ENCODE measurements around the gene COIL. TPM values are rescaled to one million over a fixed set of nuclear protein-coding genes. Genes with fewer than 3 reads are reported as not detected.

Gene COIL
- total RNA-seq, 2 donors from 2014 or later, result 7.3 to 7.9 TPM

DNA sequence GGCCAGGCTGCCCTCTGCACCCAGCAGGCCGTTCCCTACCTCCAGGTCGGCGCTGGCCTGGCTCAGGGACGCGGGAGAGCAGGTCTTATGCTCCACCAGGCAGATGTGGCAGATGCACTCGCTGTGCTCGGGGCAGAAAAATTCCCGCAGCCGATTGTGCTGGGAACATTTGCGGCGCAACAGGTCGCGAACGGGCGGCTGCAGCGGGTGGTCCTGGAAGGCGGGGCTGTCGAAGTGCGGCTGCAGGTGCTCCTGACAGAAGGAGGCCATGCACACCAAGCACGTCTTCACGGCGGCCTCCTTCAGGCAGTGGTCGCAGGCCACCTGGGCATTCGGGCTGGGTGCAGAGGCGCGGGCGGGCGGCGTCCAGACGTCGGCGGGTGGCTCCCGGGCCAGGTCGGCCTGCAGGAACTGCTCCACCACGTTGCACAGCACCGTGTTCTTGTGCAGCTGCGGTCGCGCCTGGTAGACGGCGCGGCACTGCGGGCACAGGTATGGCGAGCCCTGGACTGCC is 47.4 kb downstream of the COIL start:
- H3K4me1 ChIP-seq, result peaks cover 0 to 57% of the 10 kb centered on the region in 2 donors
- no peak for DNase-seq (ENCODE audit: low spot score)
- H3K27me3 ChIP-seq, result no peaks in the 10 kb centered on the region
- TF ChIP-seq, protein P1, sequence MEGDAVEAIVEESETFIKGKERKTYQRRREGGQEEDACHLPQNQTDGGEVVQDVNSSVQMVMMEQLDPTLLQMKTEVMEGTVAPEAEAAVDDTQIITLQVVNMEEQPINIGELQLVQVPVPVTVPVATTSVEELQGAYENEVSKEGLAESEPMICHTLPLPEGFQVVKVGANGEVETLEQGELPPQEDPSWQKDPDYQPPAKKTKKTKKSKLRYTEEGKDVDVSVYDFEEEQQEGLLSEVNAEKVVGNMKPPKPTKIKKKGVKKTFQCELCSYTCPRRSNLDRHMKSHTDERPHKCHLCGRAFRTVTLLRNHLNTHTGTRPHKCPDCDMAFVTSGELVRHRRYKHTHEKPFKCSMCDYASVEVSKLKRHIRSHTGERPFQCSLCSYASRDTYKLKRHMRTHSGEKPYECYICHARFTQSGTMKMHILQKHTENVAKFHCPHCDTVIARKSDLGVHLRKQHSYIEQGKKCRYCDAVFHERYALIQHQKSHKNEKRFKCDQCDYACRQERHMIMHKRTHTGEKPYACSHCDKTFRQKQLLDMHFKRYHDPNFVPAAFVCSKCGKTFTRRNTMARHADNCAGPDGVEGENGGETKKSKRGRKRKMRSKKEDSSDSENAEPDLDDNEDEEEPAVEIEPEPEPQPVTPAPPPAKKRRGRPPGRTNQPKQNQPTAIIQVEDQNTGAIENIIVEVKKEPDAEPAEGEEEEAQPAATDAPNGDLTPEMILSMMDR (IDR thresholded peaks at IDR 0.05), result no peak
- peak overlapping the region; percentile 83 to 86 for H3K27ac ChIP-seq
- peak overlapping the region; percentile 77 to 83 for H3K4me3 ChIP-seq
- H3K36me3 ChIP-seq, result no peaks in the 10 kb centered on the region
- no peaks in the 10 kb centered on the region for H3K9me3 ChIP-seq

DNA sequence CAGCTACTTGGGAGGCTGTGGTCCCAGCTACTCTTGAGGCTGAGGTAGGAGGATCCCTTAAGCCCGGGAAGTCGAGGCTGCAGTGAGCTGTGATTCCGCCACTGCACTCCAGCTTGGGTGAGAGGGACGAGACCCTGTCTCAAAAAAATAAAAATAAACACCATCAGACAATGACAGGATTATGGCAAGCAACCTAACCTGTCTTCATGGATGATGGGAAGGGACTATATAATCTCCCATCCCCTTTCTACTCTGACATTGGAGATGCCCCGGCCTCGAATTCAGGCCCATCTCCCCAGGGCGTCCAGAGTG is 47.9 kb downstream of the COIL start:
- no peaks in the 10 kb centered on the region for H3K9me3 ChIP-seq
- TF ChIP-seq, protein P1 (IDR thresholded peaks at IDR 0.05), result no peak
- H3K27me3 ChIP-seq, result no peaks in the 10 kb centered on the region
- H3K27ac ChIP-seq, result peak overlapping the region; percentile 83 to 86
- H3K36me3 ChIP-seq, result no peaks in the 10 kb centered on the region
- H3K4me1 ChIP-seq, result peaks cover 0 to 58% of the 10 kb centered on the region in 2 donors
- H3K4me3 ChIP-seq, result peak overlapping the region; percentile 77 to 83
- no peak for DNase-seq (ENCODE audit: low spot score)

DNA sequence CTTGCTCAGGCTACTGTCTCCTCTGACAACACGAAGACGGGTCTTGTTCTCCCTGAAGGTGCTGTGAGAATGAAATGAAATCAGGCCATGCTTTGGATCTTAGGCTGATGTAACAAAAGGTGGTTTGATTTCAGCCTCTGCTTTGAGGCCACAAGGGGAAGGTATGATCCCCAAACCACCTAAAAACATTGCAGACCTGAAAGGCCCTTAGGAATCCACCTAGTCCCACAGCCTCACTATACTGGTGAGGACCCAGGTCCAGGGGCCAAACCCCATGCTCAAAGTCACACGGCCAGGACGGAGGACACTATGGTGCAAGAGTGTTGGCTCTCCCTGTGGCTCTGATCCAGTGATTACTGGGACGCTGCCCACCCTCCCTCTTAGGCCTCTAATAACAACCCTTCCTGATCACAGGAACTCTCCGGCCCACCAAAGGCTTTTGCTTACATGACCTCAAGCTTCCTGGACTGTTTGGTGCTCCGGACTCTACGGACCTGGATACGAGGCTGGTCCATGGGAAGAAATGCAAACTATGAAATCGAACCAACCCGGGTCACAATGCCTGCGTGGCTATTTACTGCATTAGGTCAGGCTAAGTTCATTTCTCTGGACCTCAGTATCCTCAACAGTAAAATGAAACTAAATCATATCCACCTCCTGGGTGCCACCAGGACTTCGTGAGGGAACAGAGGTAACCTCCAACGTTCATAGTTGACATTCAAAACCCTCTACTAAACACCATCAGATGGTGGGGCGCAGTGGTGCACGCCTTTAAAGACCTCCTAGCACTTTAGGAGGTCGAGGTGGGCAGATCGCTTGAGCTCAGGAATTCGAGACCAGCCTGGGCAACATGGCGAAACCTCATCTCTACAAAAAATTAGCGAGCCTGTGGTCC is 48.5 kb downstream of the COIL start:
- Histone ChIP-seq H3K27me3 (no peaks in the 10 kb centered on the region), H3K9me3 (no peaks in the 10 kb centered on the region), H3K27ac (peak overlapping the region; percentile 83 to 86), H3K36me3 (peaks cover 5% of the 10 kb centered on the region), H3K4me1 (peaks cover 0 to 58% of the 10 kb centered on the region in 2 donors), H3K4me3 (peak overlapping the region; percentile 77 to 83)
- TF ChIP-seq, protein P1 (IDR thresholded peaks at IDR 0.05), result no peak
- DNase-seq (ENCODE audit: low spot score), result peak; percentile 82

DNA sequence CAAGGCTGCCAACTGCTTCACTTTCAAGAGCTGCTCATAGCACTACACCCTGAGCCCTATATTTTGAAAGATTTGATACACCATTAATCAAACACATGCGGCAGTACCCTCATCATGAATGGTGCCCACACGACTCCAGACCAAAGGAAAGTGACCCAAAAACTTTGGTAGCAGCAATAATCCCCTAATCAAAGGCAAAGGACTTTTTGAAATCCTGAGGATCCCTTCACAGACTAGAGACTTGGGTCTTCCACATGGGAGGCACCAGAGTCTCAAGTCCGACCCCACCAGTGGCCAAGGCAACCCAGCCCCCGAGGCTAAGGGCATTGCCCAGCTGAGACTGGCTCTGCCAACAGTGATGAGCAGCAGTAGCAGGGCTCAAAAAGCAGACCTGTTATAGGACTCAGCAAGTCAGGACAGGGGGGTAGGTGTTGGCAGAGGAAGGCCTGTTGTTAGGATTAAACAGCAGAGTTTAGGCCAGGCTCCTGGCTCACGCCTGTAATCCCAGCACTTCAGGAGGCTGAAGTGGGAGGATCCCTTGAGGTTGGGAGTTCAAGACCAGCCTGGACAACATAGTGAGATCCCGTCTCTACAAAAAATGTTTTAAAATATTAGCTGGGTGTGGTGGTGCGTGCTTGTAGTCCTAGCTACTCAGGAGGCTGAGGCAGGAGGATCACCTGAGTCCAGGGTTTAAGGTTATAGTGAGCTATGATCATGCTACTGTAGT is 50.2 kb downstream of the COIL start:
- H3K9me3 ChIP-seq, result no peaks in the 10 kb centered on the region
- peak overlapping the region; percentile 20 to 86 for H3K27ac ChIP-seq
- no peaks in the 10 kb centered on the region for H3K27me3 ChIP-seq
- peaks cover 22% of the 10 kb centered on the region for H3K36me3 ChIP-seq
- TF ChIP-seq, protein P1 (IDR thresholded peaks at IDR 0.05), result no peak
- H3K4me1 ChIP-seq, result peaks cover 0 to 54% of the 10 kb centered on the region in 2 donors
- no peak for DNase-seq (ENCODE audit: low spot score)
- no peak overlapping the region for H3K4me3 ChIP-seq

DNA sequence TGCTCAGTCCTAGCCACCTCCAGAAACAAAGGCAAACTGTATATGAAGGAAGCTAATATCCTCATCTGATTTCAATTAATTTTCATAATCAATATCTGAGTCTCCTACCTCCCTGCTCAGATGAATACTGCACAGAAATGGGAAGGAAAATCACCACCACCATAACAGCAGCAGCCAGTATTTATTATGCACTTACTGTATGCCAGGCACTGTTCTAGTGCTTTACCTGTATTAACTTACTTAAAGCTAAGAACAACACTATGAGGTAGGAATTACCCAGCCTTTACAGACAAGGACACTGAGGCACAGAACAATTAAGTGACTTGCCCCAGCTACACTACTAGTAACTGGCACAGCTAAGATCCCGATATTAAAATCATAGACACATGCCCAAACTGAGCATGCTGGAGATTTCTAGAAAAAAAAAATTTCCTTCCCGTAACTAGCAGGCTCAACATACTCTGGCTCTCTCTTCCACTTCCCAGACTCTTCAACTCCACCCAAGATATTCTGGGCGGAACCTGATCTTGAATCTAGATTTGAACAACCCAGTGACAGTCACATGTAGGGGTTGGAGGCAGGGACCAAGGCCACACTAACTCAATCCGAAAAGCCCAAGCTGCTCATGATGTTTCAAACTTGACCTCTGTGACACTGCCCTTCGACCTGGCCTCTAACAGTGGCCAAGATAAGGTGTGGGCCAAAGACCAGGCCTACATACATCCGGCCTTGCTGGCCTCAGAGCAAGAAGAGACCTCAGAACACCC is 50.9 kb downstream of the COIL start:
- peaks cover 0 to 47% of the 10 kb centered on the region in 2 donors for H3K4me1 ChIP-seq
- H3K4me3 ChIP-seq, result no peak overlapping the region
- DNase-seq (ENCODE audit: low spot score), result peak; percentile 73
- H3K27me3 ChIP-seq, result no peaks in the 10 kb centered on the region
- H3K9me3 ChIP-seq, result no peaks in the 10 kb centered on the region
- peaks cover 27% of the 10 kb centered on the region for H3K36me3 ChIP-seq
- peak overlapping the region; percentile 20 to 86 for H3K27ac ChIP-seq
- TF ChIP-seq, protein P1 (IDR thresholded peaks at IDR 0.05), result no peak

Data from right atrium auricular region (tissue), 2 donors.